ENCODE measurements around the gene FRRS1L.
"Not testable (repeated sequence)": the region's sequence is repeated elsewhere in the genome, so short reads cannot be mapped to it uniquely, and the experiment has no call there.

Gene FRRS1L

GRCh38 chr9:109129470-109130197 is 37.4 kb downstream of the FRRS1L start:
- no peak overlapping the region for H3K4me3 ChIP-seq (ENCODE audit: low read length)
- no peaks in the 10 kb centered on the region for H3K9me3 ChIP-seq (ENCODE audit: insufficient read depth, low read depth, low read length)
- no peak overlapping the region for H3K9ac ChIP-seq (ENCODE audit: low read depth, low read length)
- WGBS, result 98% methylated on average over 5 of the region's 6 CpGs
- no peaks in the 10 kb centered on the region for H3K4me1 ChIP-seq (ENCODE audit: insufficient read depth, low read length)
- H3K27me3 ChIP-seq (ENCODE audit: insufficient read depth, low read length), result no peaks in the 10 kb centered on the region
- H3K27ac ChIP-seq (ENCODE audit: low read depth, low read length), result no peak overlapping the region
- no peaks in the 10 kb centered on the region for H3K36me3 ChIP-seq (ENCODE audit: insufficient read depth, low read length)

- not testable (repeated sequence) for H3K9me3 ChIP-seq (ENCODE audit: insufficient read depth, low read depth, low read length); H3K27ac ChIP-seq (ENCODE audit: low read depth, low read length); H3K9ac ChIP-seq (ENCODE audit: low read depth, low read length); H3K4me1 ChIP-seq (ENCODE audit: insufficient read depth, low read length); H3K4me3 ChIP-seq (ENCODE audit: low read length); H3K36me3 ChIP-seq (ENCODE audit: insufficient read depth, low read length); H3K27me3 ChIP-seq (ENCODE audit: insufficient read depth, low read length)
- 94% methylated on average over 4 of the region's 4 CpGs for WGBS
Observed at GRCh38 chr9:109126671-109127070, 40.4 kb downstream of the FRRS1L start.

GRCh38 chr9:109124121-109124520 is 42.9 kb downstream of the FRRS1L start:
- 88% methylated on average over 2 of the region's 2 CpGs for WGBS

GRCh38 chr9:109122726-109123621 is 44.1 kb downstream of the FRRS1L start:
- no peak overlapping the region for H3K4me3 ChIP-seq (ENCODE audit: low read length)
- H3K27me3 ChIP-seq (ENCODE audit: insufficient read depth, low read length), result no peaks in the 10 kb centered on the region
- peaks cover 19% of the 10 kb centered on the region for H3K4me1 ChIP-seq (ENCODE audit: insufficient read depth, low read length)
- no peak overlapping the region for H3K9ac ChIP-seq (ENCODE audit: low read depth, low read length)
- 91% methylated on average over 12 of the region's 12 CpGs for WGBS
- H3K27ac ChIP-seq (ENCODE audit: low read depth, low read length), result no peak overlapping the region
- H3K9me3 ChIP-seq (ENCODE audit: insufficient read depth, low read depth, low read length), result no peaks in the 10 kb centered on the region
- peaks cover under 1% of the 10 kb centered on the region; the same call in 1 of the 2 replicates for H3K36me3 ChIP-seq (ENCODE audit: insufficient read depth, low read length)

More at GRCh38 chr9:109124121-109124520, 42.9 kb downstream of the FRRS1L start:
- H3K4me3 ChIP-seq (ENCODE audit: low read length), result no peak overlapping the region
- no peaks in the 10 kb centered on the region for H3K9me3 ChIP-seq (ENCODE audit: insufficient read depth, low read depth, low read length)
- no peaks in the 10 kb centered on the region for H3K36me3 ChIP-seq (ENCODE audit: insufficient read depth, low read length)
- peaks cover 15% of the 10 kb centered on the region for H3K4me1 ChIP-seq (ENCODE audit: insufficient read depth, low read length)
- H3K9ac ChIP-seq (ENCODE audit: low read depth, low read length), result no peak overlapping the region
- H3K27me3 ChIP-seq (ENCODE audit: insufficient read depth, low read length), result no peaks in the 10 kb centered on the region
- H3K27ac ChIP-seq (ENCODE audit: low read depth, low read length), result no peak overlapping the region

DNA sequence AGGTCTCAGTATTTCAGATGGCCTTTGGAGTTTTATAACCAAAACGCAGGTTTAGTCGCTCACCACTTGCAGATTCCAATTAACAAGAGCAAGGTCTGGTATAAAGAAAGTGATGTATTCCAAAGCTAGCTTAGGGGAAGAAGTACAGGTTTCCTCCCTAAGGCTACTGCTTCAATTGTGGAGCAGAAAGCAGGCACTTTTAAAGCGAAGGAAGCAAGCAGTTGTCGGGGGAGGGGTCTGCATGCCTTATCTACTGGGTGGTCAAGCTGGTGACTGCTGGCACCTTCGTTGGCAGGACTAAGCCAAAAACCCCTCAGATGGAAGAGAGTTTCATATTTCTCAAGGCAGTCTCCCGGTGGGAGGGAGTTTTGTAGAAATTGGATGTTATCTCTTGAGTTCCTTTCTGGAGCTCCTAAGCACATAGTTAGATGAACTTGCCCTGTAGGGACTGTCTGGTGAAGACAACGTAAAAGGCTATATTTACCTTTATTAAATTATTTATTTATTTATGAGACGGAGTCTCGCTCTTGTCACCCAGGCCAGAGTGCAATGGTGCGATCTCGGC is 45.7 kb downstream of the FRRS1L start:
- H3K9ac ChIP-seq (ENCODE audit: low read depth, low read length), result peak overlapping the region; percentile 66; the same call in 1 of the 2 replicates
- peaks cover 23% of the 10 kb centered on the region for H3K4me1 ChIP-seq (ENCODE audit: insufficient read depth, low read length)
- 69% methylated on average over 10 of the region's 11 CpGs for WGBS
- H3K27me3 ChIP-seq (ENCODE audit: insufficient read depth, low read length), result no peaks in the 10 kb centered on the region
- no peaks in the 10 kb centered on the region for H3K9me3 ChIP-seq (ENCODE audit: insufficient read depth, low read depth, low read length)
- H3K4me3 ChIP-seq (ENCODE audit: low read length), result no peak overlapping the region; the same call in 1 of the 2 replicates
- H3K36me3 ChIP-seq (ENCODE audit: insufficient read depth, low read length), result peaks cover 5% of the 10 kb centered on the region; the same call in 1 of the 2 replicates
- no peak overlapping the region for H3K27ac ChIP-seq (ENCODE audit: low read depth, low read length)

- H3K4me1 ChIP-seq (ENCODE audit: insufficient read depth, low read length), result peaks cover 23% of the 10 kb centered on the region
- peaks cover 5% of the 10 kb centered on the region; the same call in 1 of the 2 replicates for H3K36me3 ChIP-seq (ENCODE audit: insufficient read depth, low read length)
- 46% methylated on average over 11 of the region's 13 CpGs for WGBS
- peak overlapping the region; percentile 89 for H3K4me3 ChIP-seq (ENCODE audit: low read length)
- H3K9me3 ChIP-seq (ENCODE audit: insufficient read depth, low read depth, low read length), result no peaks in the 10 kb centered on the region
- no peaks in the 10 kb centered on the region for H3K27me3 ChIP-seq (ENCODE audit: insufficient read depth, low read length)
- peak overlapping the region; percentile 22 for H3K27ac ChIP-seq (ENCODE audit: low read depth, low read length)
- H3K9ac ChIP-seq (ENCODE audit: low read depth, low read length), result peak overlapping the region; percentile 66
Observed at GRCh38 chr9:109120204-109120789, 46.8 kb downstream of the FRRS1L start.

DNA sequence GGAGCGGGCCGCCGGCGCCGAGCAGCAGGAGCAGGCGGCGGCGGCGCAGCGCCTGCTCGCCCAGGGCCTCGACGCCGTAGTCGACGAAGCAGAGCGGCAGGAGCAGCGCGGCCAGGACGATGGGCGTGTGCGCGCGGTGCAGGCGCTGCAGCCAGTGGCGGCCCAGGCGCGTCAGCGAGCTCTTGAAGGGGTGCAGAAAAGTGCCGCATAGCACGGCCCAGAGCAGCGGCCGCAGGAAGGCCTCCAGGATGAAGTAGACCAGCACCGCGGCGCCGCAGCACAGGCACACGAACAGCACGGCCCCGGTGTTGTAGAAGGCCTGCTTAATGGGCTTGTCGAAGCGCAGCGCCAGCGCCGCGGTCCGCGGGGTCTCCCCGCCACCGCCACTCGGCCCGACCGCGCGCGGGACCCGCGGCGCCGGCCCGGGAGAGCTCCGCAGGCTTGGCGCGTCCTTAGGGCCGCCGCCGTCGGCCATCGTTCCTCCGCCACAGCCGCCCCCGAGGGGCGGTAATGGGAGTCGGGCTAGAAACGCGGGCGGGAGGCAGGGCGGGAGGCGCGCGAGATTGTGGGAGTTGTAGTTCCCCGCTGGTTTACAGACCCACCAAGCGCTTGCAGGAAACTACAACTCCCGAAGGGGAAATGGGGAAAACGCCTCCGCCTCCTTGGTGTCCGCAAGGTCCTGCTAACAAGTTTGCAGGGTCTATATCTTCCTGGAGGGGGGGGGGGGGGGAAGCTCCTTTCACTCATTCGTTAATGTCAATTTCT is 47.4 kb downstream of the FRRS1L start, which contains the start of gene TMEM245:
Gene TMEM245, minus strand, starts transcription at position 509 of the 765 bp plus-strand sequence. Its CDS starts 34 bp downstream, at position 475.
- peak within 1 kb of the TSS; percentile 86 for H3K27ac ChIP-seq (ENCODE audit: low read depth, low read length)
- H3K4me3 ChIP-seq (ENCODE audit: low read length), result peak within 1 kb of the TSS; percentile 89
- H3K27me3 ChIP-seq (ENCODE audit: insufficient read depth, low read length), result no peaks in the 10 kb centered on the region
- peaks cover 5% of the 10 kb centered on the region; the same call in 1 of the 2 replicates for H3K36me3 ChIP-seq (ENCODE audit: insufficient read depth, low read length)
- no peaks in the 10 kb centered on the region for H3K9me3 ChIP-seq (ENCODE audit: insufficient read depth, low read depth, low read length)
- peak within 1 kb of the TSS; percentile 94 for H3K9ac ChIP-seq (ENCODE audit: low read depth, low read length)
- under 1% methylated on average over 88 of the region's 88 CpGs for WGBS
- H3K4me1 ChIP-seq (ENCODE audit: insufficient read depth, low read length), result peaks cover 23% of the 10 kb centered on the region

DNA sequence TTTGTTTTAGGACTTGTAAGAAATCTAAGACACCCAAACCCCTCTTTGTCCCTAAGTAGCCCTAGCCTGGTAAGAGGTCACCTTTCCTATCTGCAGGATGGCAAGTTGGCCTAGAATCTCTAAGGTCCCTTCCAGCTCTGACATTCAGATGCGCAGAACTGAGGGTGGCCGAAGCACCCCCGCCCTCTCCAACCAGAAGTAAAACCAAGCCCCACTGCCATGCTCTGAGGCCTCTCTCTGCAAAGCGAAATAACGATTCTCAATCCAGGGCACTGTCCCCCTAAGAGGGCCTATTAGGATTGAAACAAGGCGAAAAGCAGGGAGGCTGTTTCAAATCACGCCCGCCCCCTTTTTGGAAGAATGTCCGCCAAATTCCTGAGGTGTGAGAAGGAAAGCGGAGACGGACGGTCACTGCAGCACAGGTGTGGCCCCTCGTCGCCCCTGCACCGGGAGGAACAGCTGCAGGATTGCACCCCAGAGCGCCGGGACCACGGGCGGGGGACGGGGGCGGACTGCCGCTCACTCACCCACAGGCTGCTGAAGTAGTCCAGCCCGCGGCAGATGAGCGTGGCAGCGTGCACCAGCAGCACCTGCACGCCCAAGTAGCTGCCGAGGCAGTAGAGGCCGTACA is 48.1 kb downstream of the FRRS1L start:
- Histone ChIP-seq H3K9me3 (ENCODE audit: insufficient read depth, low read depth, low read length) (no peaks in the 10 kb centered on the region), H3K27ac (ENCODE audit: low read depth, low read length) (peak overlapping the region; percentile 86), H3K4me3 (ENCODE audit: low read length) (peak overlapping the region; percentile 89), H3K4me1 (ENCODE audit: insufficient read depth, low read length) (peaks cover 29% of the 10 kb centered on the region), H3K9ac (ENCODE audit: low read depth, low read length) (peak overlapping the region; percentile 94), H3K36me3 (ENCODE audit: insufficient read depth, low read length) (peaks cover 5% of the 10 kb centered on the region; the same call in 1 of the 2 replicates), H3K27me3 (ENCODE audit: insufficient read depth, low read length) (no peaks in the 10 kb centered on the region)
- under 1% methylated on average over 29 of the region's 29 CpGs for WGBS

DNA sequence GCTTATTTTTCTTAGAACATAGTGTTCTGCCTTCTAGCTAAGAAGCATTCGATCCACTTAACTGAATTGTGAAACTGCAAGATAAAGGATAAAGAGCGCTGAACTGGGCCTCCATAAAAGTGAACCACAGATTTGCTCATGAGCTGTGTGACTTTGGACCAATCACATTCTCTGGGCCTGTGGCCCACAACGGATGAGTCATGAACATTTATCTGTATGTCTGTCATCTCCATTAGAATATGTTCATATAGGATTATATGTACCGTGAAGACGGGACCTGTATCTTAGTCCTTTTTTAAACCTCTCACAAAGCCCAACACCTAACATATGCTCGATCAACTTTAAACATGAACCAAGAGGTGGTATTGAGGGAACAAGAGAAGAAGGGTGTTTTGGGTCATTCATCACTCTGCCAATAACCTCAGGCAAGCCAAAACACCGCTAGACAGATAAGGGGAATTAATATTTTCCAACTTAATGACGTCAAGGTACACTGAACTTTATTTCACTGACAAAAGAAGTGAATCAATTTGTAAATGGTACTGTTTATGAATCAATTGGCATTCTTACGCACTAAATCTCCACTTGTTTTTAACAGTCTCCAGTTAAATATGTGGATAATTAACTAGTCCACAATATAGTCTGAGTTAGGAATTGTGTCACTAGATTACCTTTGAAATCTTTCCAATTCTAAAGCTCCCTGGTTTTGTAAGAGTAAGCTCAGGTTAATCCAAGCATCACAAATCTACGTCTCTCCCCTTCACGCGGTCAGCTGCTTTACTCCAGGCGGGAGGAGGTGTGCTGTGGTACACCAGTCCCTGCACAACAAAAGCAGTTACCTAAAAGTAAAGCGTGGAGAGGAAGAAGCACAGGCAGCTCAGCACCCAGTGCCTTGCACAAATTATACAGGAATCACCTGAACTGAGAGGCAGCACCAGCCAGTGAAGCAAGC is 48.9 kb downstream of the FRRS1L start:
- H3K9ac ChIP-seq (ENCODE audit: low read depth, low read length), result peak overlapping the region; percentile 94
- peak overlapping the region; percentile 26; the same call in 1 of the 2 replicates for H3K27ac ChIP-seq (ENCODE audit: low read depth, low read length)
- H3K36me3 ChIP-seq (ENCODE audit: insufficient read depth, low read length), result peaks cover 5% of the 10 kb centered on the region; the same call in 1 of the 2 replicates
- no peaks in the 10 kb centered on the region for H3K9me3 ChIP-seq (ENCODE audit: insufficient read depth, low read depth, low read length)
- H3K4me1 ChIP-seq (ENCODE audit: insufficient read depth, low read length), result peaks cover 30% of the 10 kb centered on the region
- no peaks in the 10 kb centered on the region for H3K27me3 ChIP-seq (ENCODE audit: insufficient read depth, low read length)
- 41% methylated on average over 7 of the region's 14 CpGs for WGBS
- peak overlapping the region; percentile 89 for H3K4me3 ChIP-seq (ENCODE audit: low read length)
